ENCODE data around the gene BEST4. TPM values are rescaled to one million over a fixed set of nuclear protein-coding genes. Genes with fewer than 3 reads are reported as not detected.
"Not testable (repeated sequence)": the region's sequence is repeated elsewhere in the genome, so short reads cannot be mapped to it uniquely, and the experiment has no call there.

BEST4 gene
- total and polyA plus RNA-seq, 4 donors = 0.30 to 1.8 (median 0.73) TPM

GRCh38 chr1:44747878-44748277 is 40.1 kb downstream of the BEST4 start:
- H3K27me3 ChIP-seq (ENCODE audit: control insufficient read depth in 1 of 2, insufficient read depth in 2 of 2, low read length in 1 of 2) = no peaks in the 10 kb centered on the region
- DNase-seq (no peak), ATAC-seq (ENCODE audit: low FRiP score) (no peak)
- WGBS, 2 donors = 86 to 92% methylated on average over 3 of the region's 3 CpGs
- intact Hi-C loops (cut with DNase I) = no loop called here
- no peaks in the 10 kb centered on the region for H3K9me3 ChIP-seq (ENCODE audit: control insufficient read depth, low read length)
- H3K36me3 ChIP-seq (ENCODE audit: control insufficient read depth in 1 of 2, insufficient read depth in 2 of 2, low read length in 1 of 2) = no peaks in the 10 kb centered on the region
- no peaks in the 10 kb centered on the region for H3K4me1 ChIP-seq (ENCODE audit: control insufficient read depth in 1 of 2, insufficient read depth in 2 of 2, low read length in 2 of 2)
- H3K27ac ChIP-seq (ENCODE audit: low read depth in 1 of 2, low read length in 2 of 2) = no peak overlapping the region
- no peak overlapping the region for H3K4me3 ChIP-seq (ENCODE audit: low read length in 2 of 2)

GRCh38 chr1:44743211-44743610 is 44.8 kb downstream of the BEST4 start:
- intact Hi-C loops (cut with DNase I) = no loop called here
- H3K27me3 ChIP-seq (ENCODE audit: control insufficient read depth in 1 of 2, insufficient read depth in 2 of 2, low read length in 1 of 2) = no peaks in the 10 kb centered on the region
- DNase-seq = no peak
- no peak overlapping the region for H3K27ac ChIP-seq (ENCODE audit: low read depth in 1 of 2, low read length in 2 of 2)
- no peak overlapping the region for H3K4me3 ChIP-seq (ENCODE audit: low read length in 2 of 2)
- WGBS, 2 donors = 79 to 92% methylated on average over 1 of the region's 1 CpG
- no peaks in the 10 kb centered on the region for H3K36me3 ChIP-seq (ENCODE audit: control insufficient read depth in 1 of 2, insufficient read depth in 2 of 2, low read length in 1 of 2)
- ATAC-seq (ENCODE audit: low FRiP score) = no peak
- no peaks in the 10 kb centered on the region for H3K4me1 ChIP-seq (ENCODE audit: control insufficient read depth in 1 of 2, insufficient read depth in 2 of 2, low read length in 2 of 2)
- H3K9me3 ChIP-seq (ENCODE audit: control insufficient read depth, low read length) = no peaks in the 10 kb centered on the region

GRCh38 chr1:44740179-44740617 is 47.8 kb downstream of the BEST4 start:
- intact Hi-C loops (cut with DNase I) = no loop called here
- Histone ChIP-seq H3K4me3 (ENCODE audit: low read length in 2 of 2) (no peak overlapping the region), H3K36me3 (ENCODE audit: control insufficient read depth in 1 of 2, insufficient read depth in 2 of 2, low read length in 1 of 2) (no peaks in the 10 kb centered on the region), H3K4me1 (ENCODE audit: control insufficient read depth in 1 of 2, insufficient read depth in 2 of 2, low read length in 2 of 2) (no peaks in the 10 kb centered on the region), H3K27me3 (ENCODE audit: control insufficient read depth in 1 of 2, insufficient read depth in 2 of 2, low read length in 1 of 2) (no peaks in the 10 kb centered on the region), H3K27ac (ENCODE audit: low read depth in 1 of 2, low read length in 2 of 2) (no peak overlapping the region), H3K9me3 (ENCODE audit: control insufficient read depth, low read length) (no peaks in the 10 kb centered on the region)
- no peak for DNase-seq
- peak; percentile 4 for ATAC-seq (ENCODE audit: low FRiP score)
- WGBS, 2 donors = 3 to 5% methylated on average over 14 of the region's 14 CpGs

GRCh38 chr1:44739307-44740178 is 48.4 kb downstream of the BEST4 start, which contains the start of gene KIF2C:
Gene KIF2C (plus strand): TSS chr1:44739837. CDS start chr1:44739933, 96 bp downstream.
- no peaks in the 10 kb centered on the region for H3K36me3 ChIP-seq (ENCODE audit: control insufficient read depth in 1 of 2, insufficient read depth in 2 of 2, low read length in 1 of 2)
- H3K4me3 ChIP-seq (ENCODE audit: low read length in 2 of 2) = peak within 1 kb of the TSS; percentile 23 to 47
- H3K9me3 ChIP-seq (ENCODE audit: control insufficient read depth, low read length) = no peaks in the 10 kb centered on the region
- DNase-seq = peak; percentile 98 to 99
- H3K4me1 ChIP-seq (ENCODE audit: control insufficient read depth in 1 of 2, insufficient read depth in 2 of 2, low read length in 2 of 2) = no peaks in the 10 kb centered on the region
- H3K27ac ChIP-seq (ENCODE audit: low read depth in 1 of 2, low read length in 2 of 2) = peak within 1 kb of the TSS in 1 of 2 donors; percentile 18
- H3K27me3 ChIP-seq (ENCODE audit: control insufficient read depth in 1 of 2, insufficient read depth in 2 of 2, low read length in 1 of 2) = no peaks in the 10 kb centered on the region
- peak; percentile 99 for ATAC-seq (ENCODE audit: low FRiP score)
- WGBS, 2 donors = 0 to 1% methylated on average over 57 of the region's 57 CpGs
- intact Hi-C loops (cut with DNase I) = loop anchor here (2.0 to 10.0 kb wide), 3 partner anchors 35 to 65 kb away; partner anchors contain the start of genes RPS8 (in 2 of the 2), BTBD19 (in 1 of the 2), DYNLT4 (in 1 of the 2) and PLK3 (in 1 of the 2)

- not testable (repeated sequence) for H3K36me3 ChIP-seq (ENCODE audit: control insufficient read depth in 1 of 2, insufficient read depth in 2 of 2, low read length in 1 of 2); H3K27ac ChIP-seq (ENCODE audit: low read depth in 1 of 2, low read length in 2 of 2); H3K27me3 ChIP-seq (ENCODE audit: control insufficient read depth in 1 of 2, insufficient read depth in 2 of 2, low read length in 1 of 2); H3K4me1 ChIP-seq (ENCODE audit: control insufficient read depth in 1 of 2, insufficient read depth in 2 of 2, low read length in 2 of 2); H3K9me3 ChIP-seq (ENCODE audit: control insufficient read depth, low read length); DNase-seq; ATAC-seq (ENCODE audit: low FRiP score)
- 77 to 87% methylated on average over 1 of the region's 1 CpG for WGBS, 2 donors
- intact Hi-C loops (cut with DNase I) = loop anchor here (2.0 to 10.0 kb wide), 3 partner anchors 36 to 66 kb away; partner anchors contain the start of genes RPS8 (in 2 of the 2), BTBD19 (in 1 of the 2), DYNLT4 (in 1 of the 2) and PLK3 (in 1 of the 2)
- H3K4me3 ChIP-seq (ENCODE audit: low read length in 2 of 2) = peak overlapping the region in 1 of 2 donors; percentile 47
Observed at GRCh38 chr1:44738953-44739306, 49.0 kb downstream of the BEST4 start.

- no peak overlapping the region for H3K4me3 ChIP-seq (ENCODE audit: low read length in 2 of 2)
- no peaks in the 10 kb centered on the region for H3K36me3 ChIP-seq (ENCODE audit: control insufficient read depth in 1 of 2, insufficient read depth in 2 of 2, low read length in 1 of 2)
- no peaks in the 10 kb centered on the region for H3K9me3 ChIP-seq (ENCODE audit: control insufficient read depth, low read length)
- intact Hi-C loops (cut with DNase I) = loop anchor here in 1 of 2 donors (5.0 to 10.0 kb wide), 2 partner anchors 41 to 69 kb away; partner anchors contain the start of genes BTBD19, DYNLT4, PLK3 and RPS8
- no peaks in the 10 kb centered on the region for H3K4me1 ChIP-seq (ENCODE audit: control insufficient read depth in 1 of 2, insufficient read depth in 2 of 2, low read length in 2 of 2)
- DNase-seq = no peak
- H3K27ac ChIP-seq (ENCODE audit: low read depth in 1 of 2, low read length in 2 of 2) = no peak overlapping the region
- H3K27me3 ChIP-seq (ENCODE audit: control insufficient read depth in 1 of 2, insufficient read depth in 2 of 2, low read length in 1 of 2) = no peaks in the 10 kb centered on the region
- WGBS, 2 donors = 90 to 91% methylated on average over 1 of the region's 1 CpG
- no peak for ATAC-seq (ENCODE audit: low FRiP score)
Observed at GRCh38 chr1:44735992-44736391, 52.0 kb downstream of the BEST4 start.

- 77 to 78% methylated on average over 1 of the region's 1 CpG for WGBS, 2 donors
- no peaks in the 10 kb centered on the region for H3K27me3 ChIP-seq (ENCODE audit: control insufficient read depth in 1 of 2, insufficient read depth in 2 of 2, low read length in 1 of 2)
- DNase-seq (no peak), ATAC-seq (ENCODE audit: low FRiP score) (no peak)
- intact Hi-C loops (cut with DNase I) = loop anchor here (5.0 to 10.0 kb wide), 4 partner anchors 71 to 569 kb away; partner anchors contain the start of genes BTBD19 (in 1 of the 2), DYNLT4 (in 1 of the 2), HECTD3 (in 1 of the 2) and PLK3 (in 1 of the 2)
- H3K4me1 ChIP-seq (ENCODE audit: control insufficient read depth in 1 of 2, insufficient read depth in 2 of 2, low read length in 2 of 2) = no peaks in the 10 kb centered on the region
- no peaks in the 10 kb centered on the region for H3K36me3 ChIP-seq (ENCODE audit: control insufficient read depth in 1 of 2, insufficient read depth in 2 of 2, low read length in 1 of 2)
- no peak overlapping the region for H3K4me3 ChIP-seq (ENCODE audit: low read length in 2 of 2)
- H3K9me3 ChIP-seq (ENCODE audit: control insufficient read depth, low read length) = no peaks in the 10 kb centered on the region
- peak overlapping the region in 1 of 2 donors; percentile 14 for H3K27ac ChIP-seq (ENCODE audit: low read depth in 1 of 2, low read length in 2 of 2)
Observed at GRCh38 chr1:44733784-44734183, 54.2 kb downstream of the BEST4 start.
